A673 (cell line): ENCODE data around the gene SCART1. TPM values are rescaled to one million over a fixed set of nuclear protein-coding genes. Genes with fewer than 3 reads are reported as not detected.

Experiments used
- BruUV-seq: library from RNA; stranded (reverse); fragments of 400-500 nt; replicated peaks from 2 replicates; lab custom pipeline; 2021; lab: Mats Ljungman, UMichigan
- CTCF ChIA-PET: fragments of 300-600 bp; sonication (Branson Sonifier 250); formaldehyde crosslinking; loops from one replicate; lab custom pipeline; 2022; ENCODE audit warnings: antibody characterized with exemption; lab: Charles Lee
- POLR2A ChIA-PET: fragments of 300-600 bp; sonication (Branson Sonifier 250); formaldehyde crosslinking; loops from one replicate; lab custom pipeline; 2022; ENCODE audit warnings: antibody characterized with exemption; ENCODE audit not compliant: low non-redundant PET; lab: Charles Lee
- DNase-seq: peaks from one replicate; pipeline ENCODE4 v3.0.0-alpha.2; 2015; ENCODE audit warnings: low spot score
- H3K27ac ChIP-seq: fragments of 200-600 bp; sonication (generic); 2 replicates; pipeline ENCODE4 v1.5.1; 2016; ENCODE audit warnings: mixed run types, low read depth, mild to moderate bottlenecking, mixed read lengths, antibody characterized with exemption, low read length; ENCODE audit not compliant: poor library complexity, severe bottlenecking
- H3K27me3 ChIP-seq: fragments of 200-600 bp; sonication (generic); replicated peaks from 2 replicates; pipeline ENCODE4 v1.6.1; 2017; ENCODE audit warnings: mixed run types, low read depth, mild to moderate bottlenecking, mixed read lengths, antibody characterized with exemption, low read length; ENCODE audit not compliant: insufficient read depth, poor library complexity
- H3K36me3 ChIP-seq: fragments of 200-600 bp; sonication (generic); 2 replicates; pipeline ENCODE4 v1.6.1; 2016; ENCODE audit warnings: mixed run types, mild to moderate bottlenecking, mixed read lengths, antibody characterized with exemption, low read length; ENCODE audit not compliant: insufficient read depth, poor library complexity, severe bottlenecking
- H3K4me1 ChIP-seq: fragments of 200-600 bp; sonication (generic); 2 replicates; pipeline ENCODE4 v1.6.1; 2017; ENCODE audit warnings: mixed run types, mild to moderate bottlenecking, mixed read lengths, antibody characterized with exemption, low read length; ENCODE audit not compliant: insufficient read depth, poor library complexity, severe bottlenecking
- H3K4me3 ChIP-seq: fragments of 200-600 bp; sonication (generic); 2 replicates; pipeline ENCODE4 v1.5.1; 2016; ENCODE audit warnings: low read depth, mixed run types, mild to moderate bottlenecking, mixed read lengths, low read length; ENCODE audit not compliant: poor library complexity, severe bottlenecking
- H3K9me3 ChIP-seq: fragments of 200-600 bp; sonication (generic); 2 replicates; pipeline ENCODE4 v1.6.1; 2016; ENCODE audit warnings: mixed run types, low read depth, mild to moderate bottlenecking, mixed read lengths, antibody characterized with exemption, low read length; ENCODE audit not compliant: poor library complexity, severe bottlenecking
- EZH2 ChIP-seq: fragments of 200-600 bp; sonication (generic); IDR thresholded peaks from 2 replicates; pipeline ENCODE4 v1.6.1; 2017; ENCODE audit warnings: borderline replicate concordance, low read depth, mild to moderate bottlenecking, mixed read lengths, antibody characterized with exemption, low read length; ENCODE audit not compliant: poor library complexity, severe bottlenecking
- intact Hi-C: fragments of 100-400 bp; cut with micrococcal nuclease; formaldehyde crosslinking; loops from one replicate; pipeline ENCODE4 v1.10.0; 2022; ENCODE audit not compliant: unreplicated experiment
- total RNA-seq: library from RNA; stranded (reverse); gene quantifications from 2 replicates; pipeline ENCODE4 v1.2.3, GENCODE V29; 2021
- TF ChIP-seq, protein P1 (sequence below): fragments of 300-800, 200-600 bp; sonication (generic); conservative IDR thresholded peaks from 2 replicates; pipeline ENCODE4 v1.5.1; 2017; ENCODE audit warnings: low read depth, mild to moderate bottlenecking, antibody characterized with exemption, low read length, moderate library complexity, mixed read lengths

Gene SCART1
- total RNA-seq, 1 experiment from 2014 or later = 1.8 TPM

DNA sequence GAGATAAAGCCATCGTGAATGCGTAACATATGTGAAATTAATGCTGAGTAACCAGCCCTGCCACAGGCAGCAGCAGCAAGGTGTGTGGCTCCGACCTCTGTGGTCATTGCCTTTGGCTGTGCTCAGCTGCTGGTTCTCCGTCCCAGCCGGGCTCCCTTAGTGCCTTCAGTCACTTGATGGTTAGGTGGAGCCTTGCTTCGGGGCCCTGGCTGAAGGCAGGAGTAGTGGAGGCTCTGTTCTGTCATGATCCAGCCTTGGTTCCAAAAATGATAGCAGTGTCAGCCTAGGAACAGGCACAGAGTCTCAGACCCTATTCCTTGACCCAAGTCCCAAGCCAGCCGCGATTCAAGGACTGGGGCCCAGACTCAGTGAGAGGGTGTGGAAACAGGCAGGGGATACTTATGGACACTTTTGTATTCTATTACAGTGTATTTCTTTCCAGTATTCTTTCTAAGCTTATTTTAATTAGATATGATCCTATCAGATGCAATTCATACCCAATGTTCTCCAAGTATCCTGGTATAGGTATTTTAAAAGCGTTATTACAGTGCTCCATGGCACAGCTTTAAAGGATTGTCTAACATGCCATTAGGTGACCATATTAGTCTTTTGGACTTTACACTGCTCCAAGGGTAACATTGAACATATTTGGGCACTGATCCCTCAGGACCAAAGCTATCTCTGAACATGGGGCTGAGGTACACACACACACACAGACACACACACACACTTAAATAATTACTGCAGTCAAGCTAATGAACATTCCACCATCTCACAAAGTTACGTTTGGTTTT is 9.0 kb downstream of the SCART1 start:
- H3K9me3 ChIP-seq = no peaks in the 10 kb centered on the region
- no TSS peak for BruUV-seq
- TF ChIP-seq, protein P1, sequence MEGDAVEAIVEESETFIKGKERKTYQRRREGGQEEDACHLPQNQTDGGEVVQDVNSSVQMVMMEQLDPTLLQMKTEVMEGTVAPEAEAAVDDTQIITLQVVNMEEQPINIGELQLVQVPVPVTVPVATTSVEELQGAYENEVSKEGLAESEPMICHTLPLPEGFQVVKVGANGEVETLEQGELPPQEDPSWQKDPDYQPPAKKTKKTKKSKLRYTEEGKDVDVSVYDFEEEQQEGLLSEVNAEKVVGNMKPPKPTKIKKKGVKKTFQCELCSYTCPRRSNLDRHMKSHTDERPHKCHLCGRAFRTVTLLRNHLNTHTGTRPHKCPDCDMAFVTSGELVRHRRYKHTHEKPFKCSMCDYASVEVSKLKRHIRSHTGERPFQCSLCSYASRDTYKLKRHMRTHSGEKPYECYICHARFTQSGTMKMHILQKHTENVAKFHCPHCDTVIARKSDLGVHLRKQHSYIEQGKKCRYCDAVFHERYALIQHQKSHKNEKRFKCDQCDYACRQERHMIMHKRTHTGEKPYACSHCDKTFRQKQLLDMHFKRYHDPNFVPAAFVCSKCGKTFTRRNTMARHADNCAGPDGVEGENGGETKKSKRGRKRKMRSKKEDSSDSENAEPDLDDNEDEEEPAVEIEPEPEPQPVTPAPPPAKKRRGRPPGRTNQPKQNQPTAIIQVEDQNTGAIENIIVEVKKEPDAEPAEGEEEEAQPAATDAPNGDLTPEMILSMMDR = no peak
- TF ChIP-seq EZH2 = no peak

DNA sequence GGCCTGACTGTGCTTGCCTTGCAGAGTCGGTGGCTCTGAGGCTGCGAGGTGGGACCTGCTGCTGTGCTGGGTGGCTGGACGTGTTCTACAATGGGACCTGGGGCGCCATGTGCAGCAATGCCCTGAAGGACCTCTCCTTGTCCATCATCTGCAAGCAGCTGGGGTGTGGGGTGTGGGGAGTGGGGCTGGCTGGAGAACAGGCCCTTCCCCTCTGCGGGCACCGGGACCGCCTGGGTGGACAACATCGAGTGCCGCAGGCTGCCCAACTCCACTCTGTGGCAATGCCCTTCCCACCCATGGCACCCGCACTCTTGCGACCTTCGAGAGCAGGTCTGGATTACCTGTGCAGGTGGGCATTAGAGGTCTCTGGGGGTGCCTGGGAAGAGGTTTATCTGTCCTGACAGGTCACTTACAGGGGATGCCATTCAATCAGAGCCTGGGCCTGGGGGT is 10.9 kb downstream of the SCART1 start:
- no peak overlapping the region for H3K27ac ChIP-seq
- BruUV-seq = no TSS peak
- H3K9me3 ChIP-seq = no peaks in the 10 kb centered on the region
- CTCF ChIA-PET = no interaction called here
- POLR2A ChIA-PET = no interaction called here
- no peaks in the 10 kb centered on the region for H3K27me3 ChIP-seq
- DNase-seq = no peak
- intact Hi-C loops = no loop called here
- TF ChIP-seq EZH2 = no peak
- TF ChIP-seq, protein P1 = no peak
- no peaks in the 10 kb centered on the region for H3K4me1 ChIP-seq
- no peaks in the 10 kb centered on the region for H3K36me3 ChIP-seq
- H3K4me3 ChIP-seq = no peak overlapping the region

More for the DNA sequence above, 9.0 kb downstream of the SCART1 start:
- ChIA-PET POLR2A (no interaction called here), CTCF (no interaction called here)
- Histone ChIP-seq H3K27me3 (no peaks in the 10 kb centered on the region), H3K4me1 (no peaks in the 10 kb centered on the region), H3K27ac (no peak overlapping the region), H3K4me3 (no peak overlapping the region), H3K36me3 (no peaks in the 10 kb centered on the region)
- intact Hi-C loops = no loop called here
- DNase-seq = no peak

DNA sequence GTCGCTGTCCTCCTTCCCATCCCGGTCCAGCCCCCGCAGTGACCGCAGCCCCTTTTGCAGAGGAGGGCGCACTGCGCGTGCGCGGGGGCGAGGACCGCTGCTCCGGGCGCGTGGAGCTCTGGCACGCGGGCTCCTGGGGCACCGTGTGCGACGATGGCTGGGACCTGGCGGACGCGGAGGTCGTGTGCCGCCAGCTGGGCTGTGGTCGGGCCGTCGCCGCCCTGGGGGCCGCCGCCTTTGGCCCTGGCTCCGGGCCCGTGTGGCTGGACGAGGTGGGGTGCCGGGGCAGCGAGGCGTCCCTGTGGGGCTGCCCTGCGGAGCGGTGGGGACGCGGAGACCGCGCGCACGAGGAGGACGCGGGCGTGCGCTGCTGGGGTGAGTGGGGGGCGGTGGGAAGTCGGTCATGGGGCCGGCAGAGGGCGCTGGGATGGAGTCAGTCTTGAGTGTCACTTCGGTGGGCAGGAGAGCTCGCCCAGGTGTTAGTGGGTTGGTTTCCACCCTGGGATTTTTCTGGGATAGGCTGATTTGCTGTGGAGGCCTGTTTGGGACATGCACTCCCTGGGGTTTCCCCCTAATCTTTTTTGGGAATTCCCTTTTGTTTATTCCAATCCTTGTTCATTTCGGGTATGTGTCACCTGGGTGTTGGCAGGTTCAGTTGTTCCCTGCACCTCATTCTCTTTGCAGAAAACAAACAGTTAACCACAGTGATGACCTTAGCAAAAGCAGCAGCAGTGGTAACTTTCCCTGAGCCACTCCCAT is 11.6 kb downstream of the SCART1 start:
- no peak for DNase-seq
- H3K36me3 ChIP-seq = no peaks in the 10 kb centered on the region
- no peaks in the 10 kb centered on the region for H3K9me3 ChIP-seq
- no peak for TF ChIP-seq EZH2
- TF ChIP-seq, protein P1 = no peak
- no TSS peak for BruUV-seq
- H3K27ac ChIP-seq = no peak overlapping the region
- H3K27me3 ChIP-seq = no peaks in the 10 kb centered on the region
- POLR2A ChIA-PET = no interaction called here
- H3K4me3 ChIP-seq = no peak overlapping the region
- no peaks in the 10 kb centered on the region for H3K4me1 ChIP-seq
- intact Hi-C loops = no loop called here
- CTCF ChIA-PET = no interaction called here
